Measurements from ENCODE around the gene B4GALNT2.
"Not testable (repeated sequence)": the region's sequence is repeated elsewhere in the genome, so short reads cannot be mapped to it uniquely, and the experiment has no call there.

GRCh38 chr17:49184522-49184921, 52.0 kb downstream of the B4GALNT2 start:
- not testable (repeated sequence) for TF ChIP-seq POLR2A (IDR thresholded peaks at IDR 0.05; ENCODE audit: extremely low read depth, insufficient read length); CTCF (IDR thresholded peaks at IDR 0.05; ENCODE audit: low read depth, low read length); MAX (IDR thresholded peaks at IDR 0.05; ENCODE audit: low read depth, low read length); MYC (IDR thresholded peaks at IDR 0.05; ENCODE audit: low read depth, low read length)
